Stimulated activated CD4-positive, alpha-beta T cell treated with anti-CD3 and anti-CD28 coated beads, Interleukin-2, amount 100 ng/mL, for 4 hours (primary cell): ENCODE results near the gene HTR3B.
"Not testable (repeated sequence)": the region's sequence is repeated elsewhere in the genome, so short reads cannot be mapped to it uniquely, and the experiment has no call there.

Experiments
- DNase-seq: peaks from one replicate; pipeline ENCODE4 v3.0.0-alpha.2; 2020; ENCODE audit warnings: low read depth

HTR3B gene

GRCh38 chr11:113885897-113886296, 18.7 kb upstream of the HTR3B start:
- DNase-seq = no peak

GRCh38 chr11:113888848-113889247, 15.7 kb upstream of the HTR3B start:
- DNase-seq = no peak

DNA sequence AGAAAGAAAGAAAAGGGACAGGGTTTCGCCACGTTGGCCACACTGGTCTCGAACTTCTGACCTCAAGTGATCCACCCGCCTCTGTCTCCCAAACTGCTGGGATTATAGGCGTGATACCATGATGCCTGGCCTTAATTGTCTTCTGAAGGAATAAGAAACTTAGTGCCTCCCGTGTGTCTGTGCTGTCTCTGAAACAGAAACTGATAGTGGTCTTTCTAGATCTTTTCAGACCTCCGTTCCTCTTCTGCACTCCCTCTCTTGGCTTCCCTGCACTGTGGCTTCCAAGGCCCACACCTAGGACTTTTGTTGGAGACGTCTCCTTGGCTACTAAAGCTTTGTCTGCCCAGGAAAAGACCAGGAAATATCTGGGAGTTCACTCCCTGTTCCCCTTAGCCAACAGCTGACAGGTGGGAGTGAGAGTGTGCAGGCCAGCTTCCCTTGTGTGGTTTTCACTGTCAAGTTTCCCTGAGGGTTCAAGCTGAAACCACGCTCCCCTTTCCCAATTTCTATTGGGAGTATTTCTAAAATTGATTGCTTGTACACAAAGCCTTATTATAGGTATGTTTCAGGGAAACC, 10.1 kb upstream of the HTR3B start:
- DNase-seq = no peak

DNA sequence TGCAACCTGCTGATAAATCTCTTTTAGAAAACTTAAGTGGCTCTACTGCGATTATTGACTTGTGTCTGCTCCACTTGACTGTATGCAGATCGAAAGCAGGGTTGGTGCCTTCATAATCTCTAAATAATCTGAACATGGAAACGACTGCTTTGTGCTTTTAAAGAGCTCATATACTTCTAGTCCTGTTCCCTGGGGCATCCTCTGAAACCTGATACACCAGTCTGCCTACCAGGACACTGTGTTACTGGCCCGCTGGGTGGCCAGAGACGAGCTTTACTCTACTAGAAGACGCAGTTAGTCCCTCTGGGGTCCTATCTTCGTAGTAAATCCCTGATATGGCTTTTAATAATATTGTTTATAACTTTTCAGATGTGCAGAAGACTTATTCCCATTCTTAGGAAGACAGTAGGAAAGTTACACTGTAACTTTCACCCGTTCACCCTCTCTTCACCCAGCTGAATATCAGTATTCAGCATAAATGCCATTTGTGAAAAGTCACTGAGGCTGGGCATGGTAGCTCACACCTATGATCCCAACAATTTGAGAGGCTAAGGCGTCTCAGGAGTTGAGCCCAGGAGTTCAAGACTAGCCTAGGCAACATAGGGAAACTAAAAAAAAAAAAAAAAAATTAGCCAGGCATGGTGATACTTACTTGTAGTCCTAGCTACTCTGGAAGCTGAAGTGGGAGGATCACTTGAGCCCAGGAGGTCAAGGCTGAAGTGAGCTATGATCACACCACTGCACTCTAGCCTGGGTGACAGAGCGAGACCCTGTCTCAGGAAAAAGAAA, 9.0 kb upstream of the HTR3B start:
- no peak for DNase-seq

DNA sequence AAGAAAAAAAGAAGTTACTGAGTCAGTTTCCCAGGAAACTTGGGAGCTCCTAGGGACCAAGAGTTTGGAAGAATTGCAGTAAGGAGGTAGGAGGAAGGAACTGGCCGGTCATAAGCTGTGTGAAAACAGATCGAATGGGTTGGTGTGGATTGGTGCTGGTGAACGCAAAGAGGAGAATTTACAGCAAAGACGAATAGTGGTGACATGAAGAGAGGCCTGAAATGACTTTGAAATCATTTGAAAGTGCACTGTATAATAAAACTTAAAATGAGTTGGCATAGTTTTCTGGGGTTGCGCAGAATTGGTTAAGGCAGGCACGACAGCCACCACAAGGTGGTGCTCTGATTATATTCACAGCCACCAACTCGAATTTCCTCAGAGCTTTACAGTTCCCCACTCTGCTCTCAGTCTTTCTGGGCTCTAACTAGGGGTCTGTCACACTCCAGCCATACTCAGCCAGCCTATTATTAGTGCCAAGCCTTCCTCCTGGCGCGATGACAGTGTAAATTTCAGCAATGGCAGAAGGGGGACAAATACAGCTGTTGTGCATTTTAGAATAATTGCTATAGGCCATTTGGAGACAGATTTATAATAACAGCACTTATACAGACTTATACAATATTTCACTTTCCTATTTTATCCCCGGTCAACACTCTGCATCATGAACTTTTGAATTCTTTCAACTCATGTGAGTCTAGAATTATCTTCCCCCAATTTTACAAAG, 8.3 kb upstream of the HTR3B start:
- no peak for DNase-seq

DNA sequence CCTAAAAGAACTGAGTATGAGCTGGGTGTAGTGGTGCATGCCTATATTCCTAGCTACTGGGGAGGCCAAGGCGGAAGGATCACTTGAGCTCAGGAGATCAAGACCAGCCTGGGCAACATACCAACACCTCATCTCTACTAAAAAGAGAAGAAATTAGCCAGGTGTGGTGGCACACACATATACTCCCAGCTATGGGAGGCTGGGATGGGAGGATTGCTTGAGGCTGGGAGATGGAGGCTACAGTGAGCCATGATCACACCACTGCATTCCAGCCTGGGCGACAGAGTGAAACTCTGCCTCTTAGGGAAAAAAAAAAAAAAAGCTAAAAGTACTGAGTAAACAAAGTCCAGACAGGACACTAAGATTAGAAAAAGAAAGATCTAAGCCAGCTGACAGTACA, 3.5 kb upstream of the HTR3B start:
- DNase-seq = no peak

- DNase-seq = no peak
These were observed 1.4 kb downstream of the HTR3B start for GRCh38 chr11:113906038-113906437.

GRCh38 chr11:113906516-113906915, 1.9 kb downstream of the HTR3B start:
- DNase-seq = no peak

DNA sequence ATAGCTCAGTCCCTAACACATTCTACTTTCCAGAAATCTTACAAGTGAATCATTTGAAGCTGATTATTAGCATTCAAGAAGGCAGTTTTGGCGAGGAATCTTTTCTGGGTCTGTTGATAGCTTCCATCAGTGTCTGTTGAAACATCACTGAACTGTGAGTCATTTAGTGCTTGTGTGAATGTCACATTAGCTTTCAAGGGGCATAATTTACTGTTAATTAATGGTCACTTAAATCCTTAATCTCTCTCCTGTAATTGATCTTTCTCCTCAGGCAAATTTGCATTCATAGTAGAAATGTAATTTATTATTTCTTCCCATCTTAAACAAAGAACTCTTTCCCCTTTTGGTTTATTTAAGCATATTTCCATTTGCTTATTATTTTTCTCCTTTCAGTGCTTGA, 2.6 kb downstream of the HTR3B start:
- DNase-seq = no peak

DNA sequence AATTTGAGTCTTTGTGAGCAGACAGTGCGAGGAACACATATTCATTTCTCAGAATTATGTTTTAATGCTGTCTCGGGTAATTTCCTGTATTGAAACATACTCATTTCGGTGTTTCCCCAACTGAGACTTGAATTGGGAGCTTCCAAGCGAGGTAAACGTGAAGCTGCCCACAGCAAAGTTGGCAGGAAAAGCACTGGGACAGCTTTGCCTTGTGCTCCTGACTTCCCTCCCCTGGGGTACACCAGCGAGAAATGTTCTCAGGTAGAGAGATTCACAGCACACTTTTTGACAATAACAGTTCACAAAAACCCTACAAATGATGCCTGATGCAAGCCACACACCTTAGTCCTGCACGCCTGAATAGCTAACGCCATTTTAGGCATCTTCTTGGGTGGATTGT, 3.1 kb downstream of the HTR3B start:
- DNase-seq = no peak

- no peak for DNase-seq
These were observed 3.5 kb downstream of the HTR3B start for GRCh38 chr11:113908098-113908497.

GRCh38 chr11:113911491-113911890, 6.9 kb downstream of the HTR3B start:
- DNase-seq = not testable (repeated sequence)

DNA sequence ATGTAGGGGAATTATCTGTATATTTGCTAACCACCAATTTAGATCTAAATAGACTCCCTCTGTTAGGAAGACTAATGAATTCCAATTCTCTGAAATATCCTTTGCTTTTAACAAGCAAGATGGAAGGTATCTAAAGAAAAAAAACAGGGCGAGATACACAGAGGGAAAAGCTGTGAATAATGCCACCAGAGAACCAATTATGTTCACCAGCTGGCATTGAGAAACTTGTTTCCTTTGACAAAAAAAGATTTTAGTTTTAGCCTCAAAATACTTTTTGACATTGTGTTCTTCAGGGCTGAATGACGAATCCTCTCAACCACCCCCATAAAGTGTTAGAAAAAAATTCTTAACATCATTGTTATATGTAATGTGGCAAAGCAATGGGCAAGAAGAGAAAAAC, 19.0 kb downstream of the HTR3B start:
- DNase-seq = no peak

DNA sequence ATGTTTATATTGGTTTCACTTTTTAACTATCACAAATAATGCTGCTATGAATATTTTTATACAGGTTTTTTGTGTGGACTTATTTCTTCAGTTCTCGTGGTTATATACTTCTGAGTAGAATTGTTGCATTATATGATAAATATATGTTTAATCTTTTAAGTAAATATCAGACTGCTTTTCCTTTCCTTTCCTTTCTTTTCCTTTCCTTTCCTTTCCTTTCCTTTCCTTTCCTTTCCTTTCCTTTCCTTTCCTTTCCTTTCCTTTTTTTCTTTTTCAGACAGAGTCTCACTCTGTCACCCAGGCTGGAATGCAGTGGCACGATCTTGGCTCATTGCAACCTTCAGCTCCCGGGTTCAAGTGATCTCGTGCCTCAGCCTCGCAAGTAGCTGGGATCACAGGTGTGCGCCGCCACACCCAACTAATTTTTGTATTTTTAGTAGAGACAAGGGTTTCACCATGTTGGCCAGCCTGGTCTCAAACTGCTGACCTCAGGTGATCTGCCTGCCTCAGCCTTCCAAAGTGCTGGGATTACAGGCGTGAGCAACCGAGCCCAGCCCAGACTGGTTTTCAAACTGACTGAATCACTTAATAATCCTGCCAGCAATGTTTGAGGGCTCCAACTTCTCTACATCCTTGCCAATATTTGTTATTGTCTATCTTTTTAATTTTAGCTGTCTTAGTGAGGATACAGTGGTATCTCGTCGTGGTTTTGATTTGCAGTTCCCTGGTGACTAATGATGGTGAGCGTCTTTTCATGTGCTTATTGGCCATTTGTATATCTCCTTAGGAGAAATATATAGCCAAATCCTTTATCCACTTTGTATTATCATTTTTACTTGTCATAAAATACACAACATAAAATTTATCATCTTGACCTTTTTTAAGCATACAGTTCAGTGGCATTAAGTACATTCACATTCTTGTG, 21.9 kb downstream of the HTR3B start:
- no peak for DNase-seq

DNA sequence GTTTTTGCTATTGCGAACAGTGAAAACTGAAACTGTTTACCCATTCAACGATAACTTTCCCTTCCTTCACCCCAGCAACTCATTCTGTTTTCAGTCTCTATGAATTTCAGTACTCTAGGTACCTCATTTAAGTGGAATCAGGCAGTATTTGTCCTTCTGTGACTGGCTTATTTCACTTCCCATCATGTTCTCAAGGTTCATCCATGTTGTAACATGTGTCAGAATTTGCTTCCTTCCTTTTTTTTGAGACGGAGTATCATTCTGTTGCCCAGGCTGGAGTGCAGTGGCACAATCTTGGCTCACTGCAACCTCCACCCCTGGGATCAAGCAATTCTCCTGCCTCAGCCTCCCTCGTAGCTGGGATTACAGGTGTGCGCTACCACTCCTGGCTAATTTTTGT, 23.7 kb downstream of the HTR3B start:
- DNase-seq = no peak

DNA sequence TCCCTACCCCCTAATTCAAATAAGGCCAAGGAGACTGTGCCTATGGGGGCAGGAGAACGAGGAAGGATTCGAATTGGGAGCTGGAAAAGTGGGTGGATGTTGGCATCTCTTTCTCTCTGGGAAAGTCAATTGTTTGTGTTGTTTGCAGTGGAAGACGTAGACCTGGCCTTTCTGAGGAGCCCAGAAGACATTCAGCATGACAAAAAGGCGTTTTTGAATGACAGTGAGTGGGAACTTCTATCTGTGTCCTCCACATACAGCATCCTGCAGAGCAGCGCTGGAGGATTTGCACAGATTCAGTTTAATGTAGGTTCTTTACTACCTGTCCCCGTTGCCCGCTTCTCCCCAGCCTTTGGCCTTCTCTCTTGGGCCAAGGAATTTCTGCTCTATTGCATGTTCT, 28.2 kb downstream of the HTR3B start:
- no peak for DNase-seq

GRCh38 chr11:113934193-113934592, 29.6 kb downstream of the HTR3B start:
- DNase-seq = not testable (repeated sequence)

GRCh38 chr11:113934761-113935160, 30.2 kb downstream of the HTR3B start:
- DNase-seq = no peak

DNA sequence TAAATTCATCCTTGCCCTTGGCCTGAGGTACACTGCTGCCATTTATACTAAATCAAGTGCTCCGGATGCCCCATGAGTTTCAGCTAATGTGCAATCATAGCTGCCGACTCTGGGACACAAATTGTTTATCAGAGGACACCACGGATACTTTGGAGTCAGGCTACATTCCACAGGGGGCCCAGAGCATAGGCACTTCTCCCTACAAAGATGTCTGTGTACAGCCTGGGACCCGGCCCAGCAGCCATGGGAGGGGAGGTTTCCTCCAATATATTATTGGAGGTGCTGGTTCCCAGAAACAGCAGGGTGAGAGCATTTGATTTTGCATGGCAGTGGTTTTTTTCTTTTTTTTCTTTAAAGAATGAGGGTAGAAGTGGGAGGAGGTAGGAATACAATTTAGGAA, 31.3 kb downstream of the HTR3B start:
- DNase-seq = no peak

GRCh38 chr11:113937918-113938317, 33.3 kb downstream of the HTR3B start:
- no peak for DNase-seq

DNA sequence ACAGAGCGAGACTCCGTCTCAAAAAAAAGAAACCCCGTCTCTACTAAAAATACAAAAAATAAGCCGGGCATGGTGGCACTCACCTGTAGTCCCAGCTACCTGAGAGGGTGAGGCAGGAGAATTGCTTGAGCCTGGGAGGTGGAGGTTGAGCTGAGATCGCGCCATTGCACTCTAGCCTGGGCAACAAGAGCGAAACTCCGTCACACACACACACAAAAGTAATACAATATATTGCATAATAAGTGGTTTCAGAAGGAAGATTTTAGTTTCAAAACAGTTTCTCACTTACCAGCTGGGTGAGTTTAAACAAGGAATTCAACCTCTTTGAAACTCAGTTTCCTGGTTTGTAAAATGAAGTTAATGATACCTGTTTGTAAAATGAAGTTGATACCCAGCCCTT, 37.7 kb downstream of the HTR3B start:
- no peak for DNase-seq

GRCh38 chr11:113946162-113946561, 41.6 kb downstream of the HTR3B start:
- DNase-seq = not testable (repeated sequence)
